OCI-M1 (cell line): Measurements from ENCODE around the gene XBP1.
A peak's percentile ranks its signal among the peaks of the same experiment; 100 is the strongest.
"Not testable (repeated sequence)": the region's sequence is repeated elsewhere in the genome, so short reads cannot be mapped to it uniquely, and the experiment has no call there.

Source experiments
- DNase-seq: peaks from one replicate; lab custom pipeline; 2025; lab: John Stamatoyannopoulos, UW

XBP1 gene

GRCh38 chr22:28817919-28818859 is 17.8 kb upstream of the XBP1 start:
- DNase-seq: peak; percentile 9

GRCh38 chr22:28817064-28817463 is 16.7 kb upstream of the XBP1 start:
- DNase-seq: no peak

- no peak for DNase-seq
Observed at GRCh38 chr22:28815729-28816128, 15.4 kb upstream of the XBP1 start.

- no peak for DNase-seq
Observed at GRCh38 chr22:28815111-28815510, 14.7 kb upstream of the XBP1 start.

- peak; percentile 36 for DNase-seq
Observed at GRCh38 chr22:28813772-28814518, 13.6 kb upstream of the XBP1 start.

GRCh38 chr22:28812516-28812915 is 12.1 kb upstream of the XBP1 start:
- DNase-seq: no peak

GRCh38 chr22:28810821-28811491 is 10.6 kb upstream of the XBP1 start:
- DNase-seq: no peak

GRCh38 chr22:28808716-28809355 is 8.5 kb upstream of the XBP1 start:
- no peak for DNase-seq

GRCh38 chr22:28805426-28805825 is 5.1 kb upstream of the XBP1 start:
- DNase-seq: not testable (repeated sequence)

- DNase-seq: peak; percentile 47
Observed at GRCh38 chr22:28802595-28803123, 2.3 kb upstream of the XBP1 start.

GRCh38 chr22:28801845-28802594 is 1.7 kb upstream of the XBP1 start:
- peak; percentile 84 for DNase-seq

GRCh38 chr22:28799606-28800307 is 612 bp downstream of the XBP1 start:
- DNase-seq: peak; percentile 67

GRCh38 chr22:28798810-28799605 is 1.4 kb downstream of the XBP1 start:
- DNase-seq: peak; percentile 85

GRCh38 chr22:28795932-28796856 is 4.2 kb downstream of the XBP1 start:
- DNase-seq: no peak

- DNase-seq: no peak
Observed at GRCh38 chr22:28795071-28795693, 5.2 kb downstream of the XBP1 start.

- DNase-seq: no peak
Observed at GRCh38 chr22:28793976-28794584, 6.3 kb downstream of the XBP1 start.
